ENCODE results near the gene POR. TPM values are rescaled to one million over a fixed set of nuclear protein-coding genes. Genes with fewer than 3 reads are reported as not detected.

The POR gene
- total RNA-seq, 1 experiment from 2014 or later = 205 TPM

DNA sequence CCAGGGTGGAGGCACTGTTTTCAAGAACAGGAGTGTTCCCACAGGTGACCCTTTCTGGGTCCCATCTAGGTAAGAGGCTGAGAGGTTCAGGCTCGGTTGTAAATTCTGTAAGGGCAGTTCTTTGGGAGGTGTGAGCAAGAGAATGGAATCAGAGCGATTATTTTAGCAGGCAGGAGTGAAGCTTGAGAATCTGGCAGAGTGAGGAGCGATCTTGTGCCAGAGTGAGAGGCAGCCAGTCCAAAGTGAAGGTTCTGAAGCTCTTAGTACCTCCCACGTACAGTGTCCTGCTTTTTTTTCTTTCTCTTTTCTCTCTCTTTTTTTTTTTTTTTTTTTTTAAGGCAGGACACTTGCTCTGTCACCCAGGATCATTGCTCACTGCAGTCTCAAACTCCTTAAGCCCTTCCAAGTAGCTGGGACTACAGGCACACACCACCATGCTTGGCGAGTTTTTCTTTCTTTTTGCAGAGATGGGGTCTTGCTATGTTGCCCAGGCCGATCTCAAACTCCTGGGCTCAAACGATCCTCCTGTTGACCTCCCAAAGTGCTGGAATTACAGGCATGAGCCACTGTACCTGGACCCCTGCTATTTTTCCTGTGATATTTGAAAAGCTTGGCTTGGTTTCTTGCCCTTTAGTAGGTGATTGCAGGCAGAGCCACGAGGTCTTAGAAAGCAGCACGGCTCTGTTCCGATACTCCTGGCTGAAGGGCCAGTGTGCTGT is 10.9 kb downstream of the POR start:
- no peak overlapping the region for H3K4me2 ChIP-seq
- peaks cover 40% of the 10 kb centered on the region for H3K79me2 ChIP-seq (ENCODE audit: low read depth)
- no peaks in the 10 kb centered on the region for H3K9me3 ChIP-seq (ENCODE audit: insufficient read depth, low read depth)
- TF ChIP-seq EZH2 (IDR thresholded peaks at IDR 0.05; ENCODE audit: low read depth) = no peak
- TF ChIP-seq, protein P1, sequence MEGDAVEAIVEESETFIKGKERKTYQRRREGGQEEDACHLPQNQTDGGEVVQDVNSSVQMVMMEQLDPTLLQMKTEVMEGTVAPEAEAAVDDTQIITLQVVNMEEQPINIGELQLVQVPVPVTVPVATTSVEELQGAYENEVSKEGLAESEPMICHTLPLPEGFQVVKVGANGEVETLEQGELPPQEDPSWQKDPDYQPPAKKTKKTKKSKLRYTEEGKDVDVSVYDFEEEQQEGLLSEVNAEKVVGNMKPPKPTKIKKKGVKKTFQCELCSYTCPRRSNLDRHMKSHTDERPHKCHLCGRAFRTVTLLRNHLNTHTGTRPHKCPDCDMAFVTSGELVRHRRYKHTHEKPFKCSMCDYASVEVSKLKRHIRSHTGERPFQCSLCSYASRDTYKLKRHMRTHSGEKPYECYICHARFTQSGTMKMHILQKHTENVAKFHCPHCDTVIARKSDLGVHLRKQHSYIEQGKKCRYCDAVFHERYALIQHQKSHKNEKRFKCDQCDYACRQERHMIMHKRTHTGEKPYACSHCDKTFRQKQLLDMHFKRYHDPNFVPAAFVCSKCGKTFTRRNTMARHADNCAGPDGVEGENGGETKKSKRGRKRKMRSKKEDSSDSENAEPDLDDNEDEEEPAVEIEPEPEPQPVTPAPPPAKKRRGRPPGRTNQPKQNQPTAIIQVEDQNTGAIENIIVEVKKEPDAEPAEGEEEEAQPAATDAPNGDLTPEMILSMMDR (conservative IDR thresholded peaks at IDR 0.05) = no peak
- H2AFZ ChIP-seq = no peak overlapping the region
- ChIA-PET CTCF (interaction anchor here (0.7 kb wide), 1 partner anchor 1515 kb away, joined by 6 read pairs; no protein-coding TSS in a partner anchor), POLR2A (ENCODE audit: unreplicated experiment) (interaction anchor here (0.6 kb wide), 1 partner anchor 10 kb away, joined by 16 read pairs; no protein-coding TSS in a partner anchor)
- no peak overlapping the region for H3K4me3 ChIP-seq
- H3K9me2 ChIP-seq (ENCODE audit: insufficient read depth) = no peaks in the 10 kb centered on the region
- DNase-seq = no peak
- H3K36me3 ChIP-seq (ENCODE audit: low read depth) = no peaks in the 10 kb centered on the region
- no peaks in the 10 kb centered on the region; the same call in none of the 2 replicates for H4K20me1 ChIP-seq (ENCODE audit: insufficient read depth)
- H3F3A ChIP-seq (ENCODE audit: insufficient read depth, low read depth) = peaks cover 9% of the 10 kb centered on the region; the same call in 1 of the 2 replicates
- no peaks in the 10 kb centered on the region for H3K4me1 ChIP-seq (replicated peaks; ENCODE audit: insufficient read depth)
- no peak overlapping the region for H3K27ac ChIP-seq
- intact Hi-C loops (cut with micrococcal nuclease; ENCODE audit: unreplicated experiment) = no loop called here
- no TSS peak for BruUV-seq (replicated peaks)
- no peaks in the 10 kb centered on the region for H3K27me3 ChIP-seq (ENCODE audit: insufficient read depth, low read depth)

DNA sequence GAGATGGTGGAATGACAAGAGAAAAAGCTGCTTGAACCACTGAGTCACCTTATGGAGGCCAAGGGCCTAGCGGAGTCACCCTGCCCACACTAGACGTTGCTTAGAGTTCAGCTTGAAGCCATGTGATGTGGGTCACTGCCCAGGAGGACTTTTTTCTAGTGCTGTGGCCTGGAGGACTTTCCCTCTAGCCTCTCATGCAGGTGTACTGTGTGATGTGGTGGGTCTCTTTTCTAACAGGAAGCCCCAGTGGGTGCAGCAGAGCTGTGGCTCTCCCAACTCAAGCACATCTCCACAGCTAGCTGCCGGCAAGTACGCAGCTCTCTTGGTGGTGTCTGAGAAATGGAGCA is 13.6 kb downstream of the POR start:
- Histone ChIP-seq H3K9me3 (ENCODE audit: insufficient read depth, low read depth) (no peaks in the 10 kb centered on the region), H3F3A (ENCODE audit: insufficient read depth, low read depth) (peaks cover 15% of the 10 kb centered on the region; the same call in 1 of the 2 replicates), H3K4me2 (no peak overlapping the region), H3K27me3 (ENCODE audit: insufficient read depth, low read depth) (no peaks in the 10 kb centered on the region), H2AFZ (no peak overlapping the region), H3K4me3 (no peak overlapping the region), H3K36me3 (ENCODE audit: low read depth) (no peaks in the 10 kb centered on the region), H3K9me2 (ENCODE audit: insufficient read depth) (no peaks in the 10 kb centered on the region), H4K20me1 (ENCODE audit: insufficient read depth) (no peaks in the 10 kb centered on the region; the same call in 1 of the 2 replicates), H3K4me1 (replicated peaks; ENCODE audit: insufficient read depth) (no peaks in the 10 kb centered on the region), H3K27ac (no peak overlapping the region), H3K79me2 (ENCODE audit: low read depth) (0 out of 2 replicates have a peak, but pooled peaks cover 23% of the 10 kb centered on the region)
- intact Hi-C loops (cut with micrococcal nuclease; ENCODE audit: unreplicated experiment) = no loop called here
- ChIA-PET POLR2A (ENCODE audit: unreplicated experiment) (interaction anchor here (0.6 kb wide), 1 partner anchor 13 kb away, joined by 5 read pairs; no protein-coding TSS in a partner anchor), CTCF (no interaction called here)
- no TSS peak for BruUV-seq (replicated peaks)
- TF ChIP-seq, protein P1 (conservative IDR thresholded peaks at IDR 0.05) = no peak
- no peak for TF ChIP-seq EZH2 (IDR thresholded peaks at IDR 0.05; ENCODE audit: low read depth)
- no peak for DNase-seq

DNA sequence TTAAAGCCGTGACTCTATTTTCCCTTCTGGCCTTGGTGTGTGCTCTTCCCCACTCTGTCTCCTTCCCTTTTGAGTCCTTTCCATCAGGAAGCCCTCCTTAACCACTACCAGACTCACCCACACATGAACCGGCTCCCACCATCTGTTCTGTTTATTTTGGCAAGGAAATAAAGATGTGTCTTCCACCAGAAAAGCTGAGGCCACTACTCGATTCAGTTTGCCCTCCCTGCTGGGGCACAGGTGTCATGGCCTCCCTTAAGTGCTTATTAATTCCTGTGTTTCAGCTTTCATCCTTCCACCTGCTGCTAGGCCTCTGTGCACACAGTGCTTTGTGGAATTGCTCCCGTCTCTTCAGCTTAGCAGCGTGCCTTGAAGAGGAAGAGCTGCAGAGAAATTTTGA is 16.7 kb downstream of the POR start:
- BruUV-seq (replicated peaks) = no TSS peak
- CTCF ChIA-PET = interaction anchor here (1.0 kb wide), 1 partner anchor 14 kb away, joined by 3 read pairs; no protein-coding TSS in a partner anchor
- no peaks in the 10 kb centered on the region for H3K9me2 ChIP-seq (ENCODE audit: insufficient read depth)
- TF ChIP-seq, protein P1 (conservative IDR thresholded peaks at IDR 0.05) = no peak
- TF ChIP-seq EZH2 (IDR thresholded peaks at IDR 0.05; ENCODE audit: low read depth) = no peak
- intact Hi-C loops (cut with micrococcal nuclease; ENCODE audit: unreplicated experiment) = no loop called here
- peaks cover 13% of the 10 kb centered on the region; the same call in 1 of the 2 replicates for H3F3A ChIP-seq (ENCODE audit: insufficient read depth, low read depth)
- no peak overlapping the region for H3K4me3 ChIP-seq
- H2AFZ ChIP-seq = no peak overlapping the region
- peaks cover 8% of the 10 kb centered on the region; the same call in 1 of the 2 replicates for H3K79me2 ChIP-seq (ENCODE audit: low read depth)
- H3K27ac ChIP-seq = no peak overlapping the region
- POLR2A ChIA-PET (ENCODE audit: unreplicated experiment) = no interaction called here
- H3K4me2 ChIP-seq = no peak overlapping the region
- H4K20me1 ChIP-seq (ENCODE audit: insufficient read depth) = no peaks in the 10 kb centered on the region
- no peak for DNase-seq
- H3K36me3 ChIP-seq (ENCODE audit: low read depth) = no peaks in the 10 kb centered on the region
- H3K9me3 ChIP-seq (ENCODE audit: insufficient read depth, low read depth) = peaks cover 5% of the 10 kb centered on the region; the same call in 1 of the 2 replicates
- H3K27me3 ChIP-seq (ENCODE audit: insufficient read depth, low read depth) = no peaks in the 10 kb centered on the region
- H3K4me1 ChIP-seq (replicated peaks; ENCODE audit: insufficient read depth) = no peaks in the 10 kb centered on the region

All from PC-9 (cell line).